SK-N-SH (cell line): Measurements from ENCODE around the gene PHF12. TPM values are rescaled to one million over a fixed set of nuclear protein-coding genes. Genes with fewer than 3 reads are reported as not detected.

ENCODE experiments used
- CTCF ChIA-PET: fragments of 300-600, 350-600 bp; formaldehyde crosslinking; extraction: SDS; loops from one replicate; lab custom pipeline; 2021; lab: Yijun Ruan, JAX
- POLR2A ChIA-PET: fragments of 350-600 bp; sonication (Branson Sonifier 250); formaldehyde crosslinking; extraction: SDS; loops from one replicate; lab custom pipeline; 2020; ENCODE audit warnings: antibody characterized with exemption, inconsistent platforms; lab: Yijun Ruan, JAX
- DNase-seq: peaks from one replicate; pipeline ENCODE4 v3.0.0; 2012
- H2AFZ ChIP-seq: fragments of 200-600 bp; sonication (generic); 2 replicates; pipeline ENCODE4 v1.8.1; 2016; ENCODE audit warnings: antibody characterized with exemption, mild to moderate bottlenecking, low read depth
- H3F3A ChIP-seq: fragments of 200-600 bp; sonication (generic); replicated peaks from 2 replicates; pipeline ENCODE3; 2016; ENCODE audit warnings: antibody characterized with exemption, mild to moderate bottlenecking; ENCODE audit not compliant: insufficient read depth
- H3K27ac ChIP-seq, 2 experiments: fragments of 200-500 bp in 1 of 2; fragments of 200-600 bp in 1 of 2; sonication (Bioruptor generic) in 1 of 2; sonication (generic), shearing (Covaris generic) in 1 of 2; 2 replicates each; pipeline versions ENCODE4 v1.5.1 to v1.6.1; 2014 to 2016; ENCODE audit warnings: low read depth in 2 of 2, inconsistent platforms in 1 of 2, low read length in 1 of 2, mild to moderate bottlenecking in 1 of 2, mixed read lengths in 1 of 2
- H3K27me3 ChIP-seq: fragments of 200-600 bp; sonication (generic), shearing (Covaris generic); 2 replicates; pipeline ENCODE4 v1.6.1; 2016; ENCODE audit warnings: mixed run types; ENCODE audit not compliant: insufficient read depth
- H3K36me3 ChIP-seq, 2 experiments: fragments of 200-500 bp in 1 of 2; fragments of 200-600 bp in 1 of 2; sonication (Bioruptor generic) in 1 of 2; sonication (generic) in 1 of 2; replicated peaks in 1 of 2; 2 replicates each; pipeline versions ENCODE3 to v1.5.1; 2014 to 2016; ENCODE audit warnings: low read length in 1 of 2, mild to moderate bottlenecking in 1 of 2; ENCODE audit not compliant: insufficient read depth in 2 of 2, control insufficient read depth in 1 of 2
- H3K4me1 ChIP-seq, 2 experiments: fragments of 200-500 bp in 1 of 2; fragments of 200-600 bp in 1 of 2; sonication (Bioruptor generic) in 1 of 2; sonication (generic), shearing (Covaris generic) in 1 of 2; 2 replicates each; pipeline versions ENCODE4 v1.5.1 to v1.6.1; 2014 to 2016; ENCODE audit warnings: low read depth in 1 of 2, low read length in 1 of 2, mixed run types in 1 of 2; ENCODE audit not compliant: insufficient read depth in 2 of 2, control insufficient read depth in 1 of 2
- H3K4me2 ChIP-seq: fragments of 200-600 bp; sonication (generic), shearing (Covaris generic); 2 replicates; pipeline ENCODE4 v1.6.1; 2017; ENCODE audit warnings: mixed run types
- H3K4me3 ChIP-seq, 2 experiments: fragments of 200-500 bp in 1 of 2; fragments of 200-600 bp in 1 of 2; sonication (Bioruptor generic) in 1 of 2; sonication (generic), shearing (Covaris generic) in 1 of 2; 2 replicates each; pipeline versions ENCODE4 v1.5.1 to v1.8.1; 2014 to 2016; ENCODE audit warnings: low read depth in 2 of 2, inconsistent platforms in 1 of 2, low read length in 1 of 2, mild to moderate bottlenecking in 1 of 2, mixed read lengths in 1 of 2, moderate library complexity in 1 of 2
- H3K79me2 ChIP-seq: fragments of 200-600 bp; sonication (generic); 2 replicates; pipeline ENCODE4 v1.8.1; 2017; ENCODE audit warnings: mild to moderate bottlenecking; ENCODE audit not compliant: insufficient read depth
- H3K9ac ChIP-seq: fragments of 200-600 bp; sonication (generic); 2 replicates; pipeline ENCODE4 v1.6.1; 2017; ENCODE audit warnings: mixed run types
- H3K9me2 ChIP-seq: fragments of 200-600 bp; sonication (generic); 2 replicates; pipeline ENCODE4 v1.6.1; 2017; ENCODE audit warnings: mixed run types
- H3K9me3 ChIP-seq: fragments of 200-600 bp; sonication (generic); 2 replicates; pipeline ENCODE4 v1.6.1; 2017; ENCODE audit warnings: mixed run types, mild to moderate bottlenecking, moderate library complexity
- H4K20me1 ChIP-seq: fragments of 200-600 bp; sonication (generic); 2 replicates; pipeline ENCODE4 v1.6.1; 2017; ENCODE audit warnings: mild to moderate bottlenecking, mixed run types; ENCODE audit not compliant: insufficient read depth
- CHD2 ChIP-seq: fragments of 150-350 bp; IDR thresholded peaks from 2 replicates; pipeline ENCODE4 v1.6.1; 2018; ENCODE audit warnings: low read length; ENCODE audit not compliant: partially characterized antibody
- EP300 ChIP-seq, 2 experiments: IDR thresholded peaks; 2 replicates each; pipeline versions ENCODE4 v1.4.0 to v1.6.1; 2012; ENCODE audit warnings: borderline replicate concordance in 1 of 2, low read depth in 1 of 2, low read length in 1 of 2
- FOSL2 ChIP-seq: IDR thresholded peaks from 2 replicates; pipeline ENCODE4 v1.4.0; 2012; ENCODE audit warnings: low read depth, mild to moderate bottlenecking, moderate library complexity, borderline replicate concordance
- GABPA ChIP-seq: IDR thresholded peaks from 2 replicates; pipeline ENCODE4 v1.4.0; 2012; ENCODE audit warnings: low read depth, mild to moderate bottlenecking
- GATA2 ChIP-seq: sonication (generic); formaldehyde crosslinking; IDR thresholded peaks from 2 replicates; pipeline ENCODE4 v1.5.0; 2020; ENCODE audit warnings: mild to moderate bottlenecking, missing genetic modification reagents
- NFIC ChIP-seq: IDR thresholded peaks from 2 replicates; pipeline ENCODE4 v1.4.0; 2012; ENCODE audit warnings: borderline replicate concordance
- NRF1 ChIP-seq: IDR thresholded peaks from 2 replicates; pipeline ENCODE4 v1.6.1; 2012; ENCODE audit warnings: low read depth, mild to moderate bottlenecking, low read length
- PBX3 ChIP-seq: IDR thresholded peaks from 2 replicates; pipeline ENCODE4; 2012
- POLR2AphosphoS5 ChIP-seq: IDR thresholded peaks from 2 replicates; pipeline ENCODE4 v1.6.1; 2012; ENCODE audit warnings: low read depth, low read length
- RAD21 ChIP-seq: IDR thresholded peaks from 2 replicates; pipeline ENCODE4 v1.6.1; 2012; ENCODE audit warnings: mild to moderate bottlenecking, low read length
- RCOR1 ChIP-seq: fragments of 150-350 bp; IDR thresholded peaks from 2 replicates; pipeline ENCODE4 v1.6.1; 2017; ENCODE audit warnings: antibody characterized with exemption, low read length
- RXRA ChIP-seq: IDR thresholded peaks from 2 replicates; pipeline ENCODE4 v1.4.0; 2012; ENCODE audit warnings: low read depth, mild to moderate bottlenecking, borderline replicate concordance
- SMC3 ChIP-seq: IDR thresholded peaks from 2 replicates; pipeline ENCODE4 v1.6.1; 2012; ENCODE audit warnings: low read depth, low read length, improper control_type of control experiment
- TAF1 ChIP-seq: IDR thresholded peaks from 2 replicates; pipeline ENCODE4 v1.6.1; 2012; ENCODE audit warnings: low read depth, mild to moderate bottlenecking, low read length, moderate library complexity, borderline replicate concordance
- TEAD4 ChIP-seq: IDR thresholded peaks from 2 replicates; pipeline ENCODE4 v1.4.0; 2012; ENCODE audit warnings: mild to moderate bottlenecking, borderline replicate concordance; ENCODE audit not compliant: insufficient read depth
- WGBS: methylation state at CpG from one replicate; pipeline ENCODE4 v1.1.6; 2017; ENCODE audit warnings: low lambda C conversion rate; 5-methylcytosine and 5-hydroxymethylcytosine counted together
- polyA plus RNA-seq, 3 experiments: library from polyadenylated mRNA; depleted of rRNA; stranded (reverse); fragments of >200 nt; gene quantifications; 2 replicates each; pipeline ENCODE4 v1.2.3, GENCODE V29; 2012
- TF ChIP-seq, protein P1 (sequence below): fragments of 150-350 bp; IDR thresholded peaks from 2 replicates; pipeline ENCODE4 v1.6.1; 2016; ENCODE audit warnings: mild to moderate bottlenecking, low read depth, low read length
- TF ChIP-seq, protein P2 (sequence below): IDR thresholded peaks from 2 replicates; pipeline ENCODE4 v1.4.0; 2012; ENCODE audit warnings: low read depth, borderline replicate concordance

PHF12 gene
- polyA plus RNA-seq (2012; rRNA removed), result 17.8 and 24.0 TPM in 2 replicates
- 12.2 and 17.3 TPM in 2 replicates for polyA plus RNA-seq (2012; cell fraction: cytosol; rRNA removed)
- polyA plus RNA-seq (2012; cell fraction: nucleus; rRNA removed), result 53.0 and 68.5 TPM in 2 replicates

DNA sequence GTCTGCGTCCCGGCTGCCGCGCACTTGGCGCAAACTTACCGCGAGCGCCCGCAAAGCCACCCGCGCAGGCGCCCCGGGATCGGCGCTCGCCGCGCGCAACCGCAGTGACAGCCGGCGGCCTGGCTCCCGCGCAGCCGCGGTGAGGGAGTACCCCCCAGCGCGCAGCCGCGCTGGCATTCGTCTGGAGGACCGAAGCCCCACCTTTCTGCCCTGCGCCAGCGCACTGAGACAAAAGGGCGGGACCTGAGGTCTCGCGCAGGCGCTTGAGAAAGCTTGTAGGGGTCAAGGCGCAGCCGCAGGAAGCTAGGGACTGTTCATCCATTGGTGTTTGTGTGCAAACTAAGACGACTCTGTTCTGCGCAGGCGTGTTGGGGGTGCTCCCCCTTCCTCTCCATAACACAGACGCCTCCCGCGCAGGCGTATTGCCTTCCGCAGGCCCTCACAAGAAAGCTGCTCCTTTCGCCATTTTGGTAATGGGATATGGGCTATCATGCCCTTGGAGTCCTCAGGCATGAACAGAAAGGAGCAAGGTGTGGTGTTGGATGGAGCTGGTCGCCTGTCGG is at the start of gene PHF12:
Gene PHF12, minus strand, starts transcription at position 91 of the 563 bp plus-strand sequence. CDS start 558 bp downstream, outside the sequence.
- POLR2A ChIA-PET, result interaction anchor here (0.6 to 1.2 kb wide), 10 partner anchors 14 to 240 kb away, joined by 3 to 8 read pairs (median 4); partner anchors contain the start of genes FLOT2, PROCA1 and RPL23A

DNA sequence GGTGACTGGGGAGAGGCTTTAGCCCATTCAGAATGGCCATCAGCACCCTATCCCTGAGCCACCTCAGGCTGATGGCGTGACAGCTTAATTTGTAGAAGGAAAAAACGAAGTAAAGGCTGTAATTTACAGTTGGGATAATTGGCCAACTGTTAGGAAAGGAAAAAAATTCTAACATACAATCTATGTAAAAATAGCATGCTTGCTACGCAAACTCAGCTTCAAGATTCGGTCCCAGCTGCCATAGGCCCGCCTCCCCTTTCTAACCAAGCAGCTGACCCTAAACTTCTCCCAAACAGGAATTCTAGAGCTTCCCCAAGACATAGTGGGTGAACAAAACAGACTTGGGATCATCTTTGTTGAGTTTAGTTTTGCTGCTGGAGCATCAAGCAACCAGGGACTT is 49.7 kb upstream of the PHF12 start:
- Histone ChIP-seq H3K79me2 (no peaks in the 10 kb centered on the region), H3K27ac (no peak overlapping the region), H2AFZ (no peak overlapping the region), H3K9me3 (no peaks in the 10 kb centered on the region), H3K36me3 (no peaks in the 10 kb centered on the region), H3K9me2 (no peaks in the 10 kb centered on the region), H4K20me1 (no peaks in the 10 kb centered on the region), H3K9ac (no peak overlapping the region), H3K4me1 (peaks cover under 1 to 47% of the 10 kb centered on the region in 2 experiments; a peak in 2 of 4 replicates), H3F3A (no peaks in the 10 kb centered on the region), H3K4me3 (no peak overlapping the region), H3K4me2 (no peak overlapping the region), H3K27me3 (peaks cover 28% of the 10 kb centered on the region)
- POLR2A ChIA-PET, result no interaction called here
- no peak for DNase-seq
- CTCF ChIA-PET, result interaction anchor here (1.0 to 7.2 kb wide), 8 partner anchors 28 to 281 kb away, joined by 3 to 53 read pairs (median 8); partner anchors contain the start of gene RPL23A
- WGBS, result 42% methylated on average over 5 of the region's 5 CpGs
- TF ChIP-seq EP300 (IDR thresholded peaks at IDR 0.05; ENCODE audit: borderline replicate concordance in 1 of 2, low read depth in 1 of 2, low read length in 1 of 2), result no peak
- no peak for TF ChIP-seq TAF1
- no peak for TF ChIP-seq RXRA
- TF ChIP-seq, protein P1, sequence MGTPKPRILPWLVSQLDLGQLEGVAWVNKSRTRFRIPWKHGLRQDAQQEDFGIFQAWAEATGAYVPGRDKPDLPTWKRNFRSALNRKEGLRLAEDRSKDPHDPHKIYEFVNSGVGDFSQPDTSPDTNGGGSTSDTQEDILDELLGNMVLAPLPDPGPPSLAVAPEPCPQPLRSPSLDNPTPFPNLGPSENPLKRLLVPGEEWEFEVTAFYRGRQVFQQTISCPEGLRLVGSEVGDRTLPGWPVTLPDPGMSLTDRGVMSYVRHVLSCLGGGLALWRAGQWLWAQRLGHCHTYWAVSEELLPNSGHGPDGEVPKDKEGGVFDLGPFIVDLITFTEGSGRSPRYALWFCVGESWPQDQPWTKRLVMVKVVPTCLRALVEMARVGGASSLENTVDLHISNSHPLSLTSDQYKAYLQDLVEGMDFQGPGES, result no peak
- TF ChIP-seq RAD21, result no peak
- no peak for TF ChIP-seq NFIC
- TF ChIP-seq NRF1, result no peak
- TF ChIP-seq PBX3, result no peak
- no peak for TF ChIP-seq GATA2 (CRISPR knock-in tag)
- TF ChIP-seq CHD2, result no peak
- no peak for TF ChIP-seq SMC3
- TF ChIP-seq, protein P2, sequence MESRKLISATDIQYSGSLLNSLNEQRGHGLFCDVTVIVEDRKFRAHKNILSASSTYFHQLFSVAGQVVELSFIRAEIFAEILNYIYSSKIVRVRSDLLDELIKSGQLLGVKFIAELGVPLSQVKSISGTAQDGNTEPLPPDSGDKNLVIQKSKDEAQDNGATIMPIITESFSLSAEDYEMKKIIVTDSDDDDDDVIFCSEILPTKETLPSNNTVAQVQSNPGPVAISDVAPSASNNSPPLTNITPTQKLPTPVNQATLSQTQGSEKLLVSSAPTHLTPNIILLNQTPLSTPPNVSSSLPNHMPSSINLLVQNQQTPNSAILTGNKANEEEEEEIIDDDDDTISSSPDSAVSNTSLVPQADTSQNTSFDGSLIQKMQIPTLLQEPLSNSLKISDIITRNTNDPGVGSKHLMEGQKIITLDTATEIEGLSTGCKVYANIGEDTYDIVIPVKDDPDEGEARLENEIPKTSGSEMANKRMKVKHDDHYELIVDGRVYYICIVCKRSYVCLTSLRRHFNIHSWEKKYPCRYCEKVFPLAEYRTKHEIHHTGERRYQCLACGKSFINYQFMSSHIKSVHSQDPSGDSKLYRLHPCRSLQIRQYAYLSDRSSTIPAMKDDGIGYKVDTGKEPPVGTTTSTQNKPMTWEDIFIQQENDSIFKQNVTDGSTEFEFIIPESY, result no peak
- no peak for TF ChIP-seq FOSL2
- no peak for TF ChIP-seq GABPA

More for the DNA sequence above, at the start of gene PHF12:
- CTCF ChIA-PET, result interaction anchor here (0.6 to 15.3 kb wide), 11 partner anchors 9 to 282 kb away, joined by 3 to 947 read pairs (median 4); partner anchors contain the start of gene TLCD1
- no peaks in the 10 kb centered on the region for H3K27me3 ChIP-seq
- peak within 1 kb of the TSS; percentile 90 for H3K9ac ChIP-seq
- TF ChIP-seq TEAD4, result no peak
- TF ChIP-seq CHD2, result peak; percentile 29
- no peak for TF ChIP-seq EP300 (IDR thresholded peaks at IDR 0.05; ENCODE audit: borderline replicate concordance in 1 of 2, low read depth in 1 of 2, low read length in 1 of 2)
- peak; percentile 98 for TF ChIP-seq NRF1
- TF ChIP-seq TAF1, result peak; percentile 62; the same call in 1 of the 2 replicates
- TF ChIP-seq, protein P2, result peak; percentile 50; the same call in 1 of the 2 replicates
- TF ChIP-seq RCOR1, result no peak
- peak; percentile 49 for TF ChIP-seq POLR2AphosphoS5
- TF ChIP-seq NFIC, result no peak
- peak within 1 kb of the TSS; percentile 99 to 100 for H3K27ac ChIP-seq
- peak within 1 kb of the TSS; percentile 96 for H3K4me2 ChIP-seq
- no peaks in the 10 kb centered on the region for H3K9me2 ChIP-seq
- peaks cover 4 to 8% of the 10 kb centered on the region in 2 experiments for H3K36me3 ChIP-seq
- H4K20me1 ChIP-seq, result no peaks in the 10 kb centered on the region; the same call in 1 of the 2 replicates
- H3K4me3 ChIP-seq, result peak within 1 kb of the TSS; percentile 83 to 93
- H3K9me3 ChIP-seq, result no peaks in the 10 kb centered on the region
- peak within 1 kb of the TSS; percentile 68 for H2AFZ ChIP-seq
- DNase-seq, result peak; percentile 97
- peaks cover 21 to 24% of the 10 kb centered on the region in 2 experiments for H3K4me1 ChIP-seq
- peaks cover 46% of the 10 kb centered on the region for H3K79me2 ChIP-seq
- H3F3A ChIP-seq, result peaks cover 32% of the 10 kb centered on the region
- WGBS, result under 1% methylated on average over 30 of the region's 51 CpGs
